BLaER1 (cell line): ENCODE results near the gene C1orf87.

ENCODE experiments used
- H3K27ac ChIP-seq: shearing (Covaris generic); formaldehyde crosslinking; 2 replicates; pipeline ENCODE4 v1.8.1; 2022
- H3K27me3 ChIP-seq: shearing (Covaris generic); formaldehyde crosslinking; 2 replicates; pipeline ENCODE4 v1.8.1; 2022
- H3K36me3 ChIP-seq: shearing (Covaris generic); formaldehyde crosslinking; 2 replicates; pipeline ENCODE4 v1.8.1; 2022
- H3K4me1 ChIP-seq: shearing (Covaris generic); formaldehyde crosslinking; 2 replicates; pipeline ENCODE4 v1.8.1; 2022
- H3K4me2 ChIP-seq: shearing (Covaris generic); formaldehyde crosslinking; 2 replicates; pipeline ENCODE4 v1.8.1; 2022
- H3K4me3 ChIP-seq: shearing (Covaris generic); formaldehyde crosslinking; 2 replicates; pipeline ENCODE4 v1.8.1; 2022
- H3K9ac ChIP-seq: shearing (Covaris generic); formaldehyde crosslinking; 2 replicates; pipeline ENCODE4 v1.8.1; 2022
- H3K9me3 ChIP-seq: shearing (Covaris generic); formaldehyde crosslinking; 2 replicates; pipeline ENCODE4 v1.8.1; 2022
- H4K20me1 ChIP-seq: shearing (Covaris generic); formaldehyde crosslinking; 2 replicates; pipeline ENCODE4 v1.8.1; 2022
- Cebpa-rat ChIP-seq: shearing (Covaris generic); IDR thresholded peaks from 2 replicates; pipeline ENCODE4 v1.8.1; 2022

C1orf87 gene

DNA sequence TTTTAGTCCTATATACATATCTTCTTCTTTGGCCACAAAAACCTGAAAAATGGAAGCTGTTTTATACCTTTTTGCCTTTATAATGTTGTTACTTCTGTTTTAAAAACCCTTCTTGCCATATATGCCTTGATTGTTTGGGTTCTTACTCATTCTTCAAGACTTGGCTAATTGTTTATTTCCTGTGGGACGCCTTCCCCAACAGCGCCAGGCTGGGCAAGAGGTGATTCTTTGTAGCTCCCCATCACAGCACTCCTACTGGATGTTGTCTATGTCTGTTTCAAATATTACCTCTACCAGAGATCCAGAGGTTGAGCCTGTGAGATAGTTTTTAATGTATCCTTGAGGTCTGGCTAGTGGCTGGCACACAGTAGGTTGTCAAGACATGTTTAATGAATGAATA, 73.8 kb downstream of the C1orf87 start:
- no peak overlapping the region for H3K4me2 ChIP-seq
- no peaks in the 10 kb centered on the region for H4K20me1 ChIP-seq
- no peak for TF ChIP-seq Cebpa-rat
- no peaks in the 10 kb centered on the region for H3K27me3 ChIP-seq
- no peaks in the 10 kb centered on the region for H3K36me3 ChIP-seq
- no peak overlapping the region for H3K9ac ChIP-seq
- H3K4me1 ChIP-seq = no peaks in the 10 kb centered on the region
- H3K9me3 ChIP-seq = no peaks in the 10 kb centered on the region
- no peak overlapping the region for H3K4me3 ChIP-seq
- H3K27ac ChIP-seq = no peak overlapping the region

DNA sequence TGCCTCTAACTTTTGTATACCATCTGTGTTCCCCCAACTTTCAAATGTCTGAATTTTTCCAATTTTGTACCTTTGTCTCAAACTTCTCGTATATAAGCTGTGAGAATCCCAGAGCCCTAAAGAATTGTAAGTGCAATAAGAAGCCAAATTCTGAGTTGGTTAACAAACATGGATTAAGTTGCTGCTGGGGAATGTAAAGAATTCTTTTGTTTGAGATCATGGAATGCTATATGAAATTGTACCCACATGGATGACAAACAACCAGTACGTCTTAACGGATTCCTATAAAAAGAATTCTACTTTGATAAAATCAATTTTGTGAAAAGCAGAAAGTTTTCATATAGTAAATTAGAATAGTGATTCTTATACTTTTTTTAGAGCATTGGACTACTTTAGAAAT, 74.6 kb downstream of the C1orf87 start:
- H3K27ac ChIP-seq = no peak overlapping the region
- H3K9ac ChIP-seq = no peak overlapping the region
- no peaks in the 10 kb centered on the region for H3K27me3 ChIP-seq
- H3K4me1 ChIP-seq = no peaks in the 10 kb centered on the region
- no peak for TF ChIP-seq Cebpa-rat
- H3K4me3 ChIP-seq = no peak overlapping the region
- H4K20me1 ChIP-seq = no peaks in the 10 kb centered on the region
- no peaks in the 10 kb centered on the region for H3K36me3 ChIP-seq
- no peaks in the 10 kb centered on the region for H3K9me3 ChIP-seq
- H3K4me2 ChIP-seq = no peak overlapping the region

DNA sequence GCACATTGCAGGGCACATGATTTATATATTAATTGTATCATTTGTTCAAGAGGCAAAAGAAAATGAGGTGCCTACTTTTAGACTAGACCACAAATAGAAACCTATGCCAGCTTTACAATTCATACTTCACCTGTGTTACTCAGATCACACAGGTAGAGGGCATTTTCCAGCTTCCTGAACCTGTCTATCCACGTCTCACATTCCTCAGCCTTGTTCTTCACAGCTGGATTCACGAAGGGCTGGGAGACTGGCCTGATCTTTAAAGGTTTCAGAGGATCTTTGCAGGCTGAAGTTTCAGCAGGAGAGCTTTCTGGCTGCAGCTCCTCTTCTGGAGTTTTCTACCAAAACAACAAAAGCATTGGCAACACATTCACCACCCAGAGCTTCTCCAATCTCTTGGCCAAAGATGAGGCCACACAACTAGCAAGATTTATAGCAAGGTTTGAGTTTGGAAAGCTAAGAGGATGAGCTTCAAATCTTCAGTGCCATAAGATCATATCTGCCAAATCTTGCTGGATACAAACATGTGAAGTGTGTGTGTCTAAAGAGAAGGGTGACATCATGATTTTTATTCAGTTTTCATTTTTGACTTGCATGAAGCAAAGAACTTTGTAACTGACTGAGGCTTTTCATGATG, 76.0 kb downstream of the C1orf87 start:
- H3K27ac ChIP-seq = no peak overlapping the region
- H3K4me3 ChIP-seq = no peak overlapping the region
- no peaks in the 10 kb centered on the region for H3K27me3 ChIP-seq
- no peaks in the 10 kb centered on the region for H3K9me3 ChIP-seq
- TF ChIP-seq Cebpa-rat = no peak
- H4K20me1 ChIP-seq = no peaks in the 10 kb centered on the region
- H3K4me2 ChIP-seq = no peak overlapping the region
- no peak overlapping the region for H3K9ac ChIP-seq
- H3K36me3 ChIP-seq = no peaks in the 10 kb centered on the region
- H3K4me1 ChIP-seq = no peaks in the 10 kb centered on the region

DNA sequence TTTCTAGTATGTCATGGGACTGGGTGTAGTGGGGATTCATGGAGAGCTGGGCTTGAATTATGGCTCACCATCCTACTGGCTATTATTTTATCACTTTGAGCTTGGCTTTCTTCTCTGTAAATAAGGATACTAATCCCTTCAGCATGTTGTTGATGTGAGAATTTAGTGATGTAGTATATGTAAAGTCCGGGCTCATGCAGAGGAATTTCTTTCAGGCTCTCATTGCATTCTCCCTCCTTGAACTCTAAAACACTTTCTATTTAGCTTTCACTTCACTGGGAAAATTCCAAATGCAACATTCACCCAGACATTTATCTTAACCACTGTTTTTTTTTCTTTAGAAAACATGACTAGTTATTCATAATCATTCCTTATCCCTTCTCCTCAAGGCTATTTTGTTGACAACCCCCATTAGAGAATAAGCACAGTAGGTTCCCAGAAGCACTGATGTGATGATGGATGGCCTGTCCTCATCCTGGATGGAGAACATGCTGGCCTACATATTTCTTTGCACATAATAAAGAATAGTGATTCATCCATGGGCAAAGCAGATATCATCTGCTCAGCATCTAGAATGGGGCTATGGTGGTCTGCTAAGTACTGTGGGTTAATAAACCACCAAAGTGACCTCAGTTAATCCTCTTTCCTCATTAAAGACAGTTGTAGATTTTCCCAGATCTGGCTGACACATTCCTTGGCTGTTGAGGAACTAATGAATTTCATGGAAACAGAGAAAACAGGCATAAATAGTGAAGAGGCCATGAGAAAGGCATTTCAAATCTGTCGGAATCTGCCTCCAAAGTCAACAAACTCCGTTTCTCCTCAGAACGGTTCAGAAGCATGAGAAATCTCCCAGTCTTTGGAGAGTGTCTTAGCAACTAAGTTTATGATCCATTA, 79.0 kb downstream of the C1orf87 start:
- no peak for TF ChIP-seq Cebpa-rat
- Histone ChIP-seq H3K9ac (no peak overlapping the region), H4K20me1 (no peaks in the 10 kb centered on the region), H3K4me1 (no peaks in the 10 kb centered on the region), H3K4me3 (no peak overlapping the region), H3K36me3 (no peaks in the 10 kb centered on the region), H3K27me3 (no peaks in the 10 kb centered on the region), H3K27ac (no peak overlapping the region), H3K9me3 (no peaks in the 10 kb centered on the region), H3K4me2 (no peak overlapping the region)

DNA sequence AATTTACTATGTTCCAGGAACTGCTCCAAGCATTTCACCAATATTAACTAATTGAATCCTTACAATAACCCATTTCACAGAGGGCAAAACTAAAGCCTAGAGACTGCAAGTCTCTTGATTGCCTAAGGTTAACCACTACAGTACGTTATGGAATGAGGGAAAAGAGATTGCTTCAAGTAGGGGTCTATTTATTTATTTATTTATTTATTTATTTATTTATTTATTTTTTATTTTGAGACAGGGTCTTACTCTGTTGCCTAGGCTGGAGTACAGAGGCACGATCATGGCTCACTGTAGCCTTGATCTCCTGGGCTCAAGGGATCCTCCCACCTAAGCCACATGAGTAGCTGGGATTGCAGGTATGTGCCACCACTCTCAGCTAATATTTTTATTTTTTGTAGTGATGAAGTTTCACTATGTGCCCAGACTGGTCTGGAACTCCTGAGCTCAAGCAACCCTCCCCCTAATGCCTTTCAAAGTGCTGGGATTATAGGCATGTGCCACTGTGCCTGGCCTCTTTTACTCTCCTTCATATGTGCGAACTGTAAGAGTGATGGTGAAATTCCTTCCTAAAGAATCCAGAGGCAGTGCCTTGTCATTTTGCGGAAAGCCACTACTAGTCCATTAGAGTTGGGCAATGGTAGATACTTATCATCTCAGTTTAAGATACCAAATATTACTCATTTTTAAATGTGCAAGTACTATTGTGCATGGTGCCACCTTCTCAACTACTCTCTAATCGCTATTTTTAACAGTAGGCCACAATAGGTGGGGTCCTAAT, 81.3 kb downstream of the C1orf87 start:
- H3K36me3 ChIP-seq = no peaks in the 10 kb centered on the region
- no peaks in the 10 kb centered on the region for H3K9me3 ChIP-seq
- H3K27me3 ChIP-seq = no peaks in the 10 kb centered on the region
- H3K4me2 ChIP-seq = no peak overlapping the region
- H4K20me1 ChIP-seq = no peaks in the 10 kb centered on the region
- H3K4me1 ChIP-seq = no peaks in the 10 kb centered on the region
- no peak overlapping the region for H3K4me3 ChIP-seq
- H3K27ac ChIP-seq = no peak overlapping the region
- no peak overlapping the region for H3K9ac ChIP-seq
- no peak for TF ChIP-seq Cebpa-rat

DNA sequence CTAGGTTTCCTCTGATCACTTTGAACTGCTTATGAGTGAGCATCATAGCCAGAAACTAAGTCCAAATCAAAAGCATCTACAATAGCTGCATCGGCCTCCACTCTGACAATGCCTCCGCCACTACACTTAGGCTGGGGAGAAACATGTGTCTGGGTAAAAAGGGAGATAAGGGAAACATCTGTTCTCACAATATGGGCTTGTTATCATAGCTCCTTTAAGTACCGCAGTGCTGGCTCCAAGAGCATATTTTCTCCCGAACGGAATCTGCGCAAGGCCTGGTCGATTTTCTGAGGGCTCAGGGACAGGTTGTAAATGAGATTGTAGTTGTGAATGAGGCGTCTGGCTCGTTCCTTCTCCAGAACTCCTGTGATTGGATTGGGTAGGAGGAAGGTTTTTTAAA, 83.1 kb downstream of the C1orf87 start:
- H3K36me3 ChIP-seq = no peaks in the 10 kb centered on the region
- H3K4me3 ChIP-seq = no peak overlapping the region
- H3K27me3 ChIP-seq = no peaks in the 10 kb centered on the region
- no peak overlapping the region for H3K27ac ChIP-seq
- no peak for TF ChIP-seq Cebpa-rat
- no peaks in the 10 kb centered on the region for H3K9me3 ChIP-seq
- H3K4me1 ChIP-seq = no peaks in the 10 kb centered on the region
- H3K9ac ChIP-seq = no peak overlapping the region
- no peak overlapping the region for H3K4me2 ChIP-seq
- H4K20me1 ChIP-seq = no peaks in the 10 kb centered on the region

DNA sequence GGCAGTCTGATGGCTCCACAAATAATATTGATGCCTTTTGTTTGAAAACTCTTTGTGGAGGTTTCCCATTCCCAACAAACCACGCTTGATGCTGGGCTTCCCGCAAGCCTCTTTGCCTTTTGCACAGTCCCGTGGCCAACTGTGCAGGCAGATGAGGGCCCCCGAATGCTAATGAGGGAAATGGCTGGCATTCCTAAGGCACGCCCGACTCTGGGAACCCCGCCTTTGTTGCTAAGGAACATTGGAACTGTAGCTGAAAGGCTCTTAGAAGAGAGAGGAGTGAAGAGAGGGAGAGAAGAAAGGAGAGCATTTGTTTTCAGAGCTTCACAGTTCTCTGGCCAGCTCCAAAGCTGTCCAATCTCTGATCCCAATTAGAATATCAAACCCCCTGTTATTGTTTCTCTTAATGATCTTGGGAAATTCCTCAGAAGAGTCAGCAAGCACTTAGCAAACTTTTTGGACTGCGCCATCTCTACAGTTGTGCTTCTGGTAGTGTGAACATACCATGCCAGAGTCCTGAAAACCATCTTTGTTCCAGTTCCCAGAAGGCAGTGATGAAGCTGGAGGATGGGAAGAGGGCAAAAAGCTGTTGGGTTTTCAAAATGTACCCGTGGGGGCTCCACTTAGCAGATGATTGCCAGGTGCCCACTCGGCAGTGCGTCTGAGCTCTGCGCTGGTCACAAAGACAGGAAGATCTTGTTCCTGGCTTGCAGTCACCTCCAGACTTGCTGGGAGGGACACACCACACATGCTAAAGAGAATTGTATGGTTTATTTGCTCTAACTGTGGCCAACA, 86.9 kb downstream of the C1orf87 start:
- no peak overlapping the region for H3K4me2 ChIP-seq
- H3K27me3 ChIP-seq = no peaks in the 10 kb centered on the region
- no peaks in the 10 kb centered on the region for H3K9me3 ChIP-seq
- no peaks in the 10 kb centered on the region for H4K20me1 ChIP-seq
- H3K4me3 ChIP-seq = no peak overlapping the region
- no peaks in the 10 kb centered on the region for H3K4me1 ChIP-seq
- no peak for TF ChIP-seq Cebpa-rat
- H3K36me3 ChIP-seq = no peaks in the 10 kb centered on the region
- H3K27ac ChIP-seq = no peak overlapping the region
- no peak overlapping the region for H3K9ac ChIP-seq

DNA sequence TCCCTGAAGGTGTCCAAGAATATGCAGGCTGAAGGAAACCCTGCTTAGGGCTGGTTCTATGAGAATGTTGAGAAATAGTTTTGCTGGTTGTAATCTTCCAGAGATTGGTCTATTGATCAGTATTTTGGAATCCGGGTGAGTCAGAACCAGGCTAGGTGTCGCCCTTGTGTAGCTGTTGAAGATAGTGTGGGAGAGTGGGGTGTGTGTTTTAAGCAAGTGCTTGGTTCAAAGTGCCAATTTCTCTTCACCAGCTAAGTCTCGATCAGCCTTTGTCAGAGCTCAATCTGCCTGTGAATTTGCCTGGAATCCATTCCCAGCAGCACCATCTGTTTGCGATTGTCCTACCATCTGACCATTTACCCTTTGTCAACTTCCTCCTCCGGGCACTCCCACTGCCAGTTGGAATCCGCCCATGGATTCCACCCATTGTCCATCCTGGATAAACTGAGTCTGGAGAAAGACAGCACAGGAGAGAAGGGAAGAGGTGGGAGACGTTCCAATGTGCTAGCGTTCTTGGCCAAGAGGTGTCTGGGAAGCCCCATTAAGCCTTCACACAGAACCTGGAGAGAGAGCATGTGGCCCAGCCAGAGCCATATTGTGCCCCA, 87.6 kb downstream of the C1orf87 start:
- no peak overlapping the region for H3K4me3 ChIP-seq
- H3K9ac ChIP-seq = no peak overlapping the region
- H3K27ac ChIP-seq = no peak overlapping the region
- H3K27me3 ChIP-seq = no peaks in the 10 kb centered on the region
- H3K4me1 ChIP-seq = no peaks in the 10 kb centered on the region
- H4K20me1 ChIP-seq = no peaks in the 10 kb centered on the region
- TF ChIP-seq Cebpa-rat = no peak
- H3K9me3 ChIP-seq = no peaks in the 10 kb centered on the region
- no peak overlapping the region for H3K4me2 ChIP-seq
- H3K36me3 ChIP-seq = no peaks in the 10 kb centered on the region

DNA sequence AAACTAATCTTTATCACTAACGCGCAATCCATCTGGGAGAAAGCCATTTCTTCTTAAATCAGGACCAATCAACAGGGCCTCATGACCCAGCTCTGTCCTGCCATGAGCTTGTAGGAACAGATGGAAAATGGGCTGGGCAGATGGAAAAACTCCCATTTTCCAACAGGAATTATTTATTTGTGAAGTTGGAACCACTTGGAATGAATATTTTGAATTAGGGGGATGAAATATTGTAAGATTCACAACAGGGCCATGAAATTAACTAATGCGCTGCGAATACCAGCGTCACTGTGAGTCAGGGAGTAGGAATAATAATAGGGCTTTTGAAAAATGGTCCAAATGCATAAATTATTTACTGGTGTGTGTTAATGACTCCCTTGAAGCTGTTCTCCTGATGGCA, 93.9 kb downstream of the C1orf87 start:
- H3K4me1 ChIP-seq = no peaks in the 10 kb centered on the region
- TF ChIP-seq Cebpa-rat = no peak
- no peak overlapping the region for H3K4me2 ChIP-seq
- no peak overlapping the region for H3K27ac ChIP-seq
- no peaks in the 10 kb centered on the region for H3K27me3 ChIP-seq
- H3K9ac ChIP-seq = no peak overlapping the region
- H4K20me1 ChIP-seq = no peaks in the 10 kb centered on the region
- H3K9me3 ChIP-seq = no peaks in the 10 kb centered on the region
- no peak overlapping the region for H3K4me3 ChIP-seq
- no peaks in the 10 kb centered on the region for H3K36me3 ChIP-seq
